Upper lobe of left lung (tissue), 6 donors: Measurements from ENCODE around the gene COL15A1. TPM values are rescaled to one million over a fixed set of nuclear protein-coding genes. Genes with fewer than 3 reads are reported as not detected.
A peak's percentile ranks its signal among the peaks of the same experiment; 100 is the strongest.

Source experiments
- ATAC-seq, 2 donors: fragments of 200-7000 bp; cut with Tn5 transposase; one replicate each; pipeline ENCODE4 v1.9.1; 2022; ENCODE audit warnings: mild to moderate bottlenecking in 2 of 2, moderate library complexity in 2 of 2; ENCODE audit not compliant: low FRiP score in 2 of 2
- DNase-seq, 2 donors: peaks; one replicate each; pipeline ENCODE4 v3.0.0-alpha.2; 2019 to 2020
- H3K27ac ChIP-seq, 4 donors: fragments of 200-600 bp; sonication (generic); one replicate each; pipeline ENCODE4 v1.5.1; 2016 to 2019
- H3K27me3 ChIP-seq, 4 donors: fragments of 200-600 bp; sonication (generic); one replicate each; pipeline ENCODE4 v1.5.1; 2017 to 2019
- H3K36me3 ChIP-seq, 4 donors: fragments of 200-600 bp; sonication (generic); one replicate each; pipeline ENCODE4 v1.5.1; 2016 to 2019
- H3K4me1 ChIP-seq, 4 donors: fragments of 200-600 bp; sonication (generic); one replicate each; pipeline ENCODE4 v1.5.1; 2018 to 2019
- H3K4me3 ChIP-seq, 4 donors: fragments of 200-600 bp; sonication (generic); one replicate each; pipeline ENCODE4 v1.5.1; 2017 to 2019; ENCODE audit warnings: mild to moderate bottlenecking in 2 of 4, moderate library complexity in 1 of 4
- H3K9me3 ChIP-seq, 4 donors: fragments of 200-600 bp; sonication (generic); one replicate each; pipeline ENCODE4 v1.5.1; 2018 to 2019
- CTCF ChIP-seq, 6 experiments: fragments of 450-650 bp in 4 of 6; fragments of 200-600 bp in 2 of 6; sonication (generic) in 2 of 6; IDR thresholded peaks; one replicate each; pipeline ENCODE4 v1.5.1; 2016 to 2019; ENCODE audit warnings: antibody characterized with exemption in 6 of 6
- EP300 ChIP-seq, 4 donors: sonication (generic); formaldehyde crosslinking; IDR thresholded peaks; one replicate each; pipeline ENCODE4 v1.5.1; 2017; ENCODE audit warnings: antibody characterized with exemption in 4 of 4, control low read depth in 2 of 4
- POLR2A ChIP-seq, 4 donors: fragments of 450-650 bp; IDR thresholded peaks; one replicate each; pipeline ENCODE4 v1.5.1; 2016 to 2017; ENCODE audit warnings: antibody characterized with exemption in 4 of 4, mild to moderate bottlenecking in 2 of 4
- POLR2AphosphoS5 ChIP-seq, 2 donors: sonication (generic); formaldehyde crosslinking; IDR thresholded peaks; one replicate each; pipeline ENCODE4 v1.5.1; 2017; ENCODE audit warnings: antibody characterized with exemption in 2 of 2
- WGBS, 2 donors: methylation state at CpG; one replicate each; pipeline ENCODE4 v1.1.5; 2017 to 2018; 5-methylcytosine and 5-hydroxymethylcytosine counted together
- total RNA-seq, 6 donors: library from RNA; depleted of rRNA in 4 of 6; stranded (reverse); fragments of >200 nt in 4 of 6; gene quantifications; one replicate each; pipeline versions ENCODE4 v1.1.0 to v1.2.1, GENCODE V29; 2016 to 2021
- donor health status: DM: no; HTN: no; CAD: no; lungs with moderate emphysema.
- donor health status: DM: no; HTN: yes; CAD: no; lungs with severe emphysema.

The COL15A1 gene
- total RNA-seq, 6 donors from 2014 or later, result 1.0 to 17.9 (median 2.7) TPM

DNA sequence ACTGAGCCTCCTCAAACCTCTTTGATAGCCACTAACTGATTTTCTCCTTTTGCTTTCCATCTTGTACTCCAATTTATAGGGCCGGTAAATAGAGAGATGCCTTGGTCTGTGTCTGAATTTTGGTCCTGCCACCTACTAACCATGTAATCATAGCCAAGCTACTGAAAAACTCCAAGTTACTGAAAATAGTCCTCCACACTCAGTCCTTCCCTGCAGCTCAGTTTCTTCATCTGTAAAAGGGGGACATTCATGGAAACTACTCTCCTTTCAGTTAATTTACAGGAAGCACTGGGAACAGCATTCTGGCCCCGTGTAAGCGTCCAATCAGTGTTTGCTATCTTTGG, 131.2 kb downstream of the COL15A1 start:
- no peaks in the 10 kb centered on the region for H3K27me3 ChIP-seq
- ATAC-seq, result no peak
- TF ChIP-seq POLR2A (IDR thresholded peaks at IDR 0.05), result no peak
- TF ChIP-seq EP300 (IDR thresholded peaks at IDR 0.05), result no peak
- TF ChIP-seq POLR2AphosphoS5 (IDR thresholded peaks at IDR 0.05), result no peak
- no peak for DNase-seq
- H3K9me3 ChIP-seq, result no peaks in the 10 kb centered on the region
- H3K27ac ChIP-seq, result no peak overlapping the region
- no peaks in the 10 kb centered on the region for H3K36me3 ChIP-seq
- 84 to 88% methylated on average over 3 of the region's 3 CpGs for WGBS, 2 donors
- no peak overlapping the region for H3K4me3 ChIP-seq
- H3K4me1 ChIP-seq, result peaks cover 0 to 23% (median 15%) of the 10 kb centered on the region in 4 donors

- no peak for TF ChIP-seq POLR2A (IDR thresholded peaks at IDR 0.05)
- no peak for TF ChIP-seq POLR2AphosphoS5 (IDR thresholded peaks at IDR 0.05)
- no peak for TF ChIP-seq CTCF (IDR thresholded peaks at IDR 0.05)
- TF ChIP-seq EP300 (IDR thresholded peaks at IDR 0.05), result no peak
- H3K36me3 ChIP-seq, result no peaks in the 10 kb centered on the region
- WGBS, 2 donors, result 53 to 73% methylated on average over 2 to 6 of the region's 6 CpGs
- ATAC-seq (no peak), DNase-seq (no peak)
- H3K27me3 ChIP-seq, result no peaks in the 10 kb centered on the region
- no peak overlapping the region for H3K27ac ChIP-seq
- H3K4me3 ChIP-seq, result no peak overlapping the region
- peaks cover 0 to 20% (median 15%) of the 10 kb centered on the region in 4 donors for H3K4me1 ChIP-seq
- H3K9me3 ChIP-seq, result no peaks in the 10 kb centered on the region
These were observed 131.7 kb downstream of the COL15A1 start for GRCh38 chr9:99075246-99075912.

GRCh38 chr9:99076030-99076429, 132.3 kb downstream of the COL15A1 start:
- WGBS, 2 donors, result 88 to 89% methylated on average over 4 of the region's 4 CpGs
- H3K27ac ChIP-seq, result peak overlapping the region in 1 of 4 donors; percentile 38

DNA sequence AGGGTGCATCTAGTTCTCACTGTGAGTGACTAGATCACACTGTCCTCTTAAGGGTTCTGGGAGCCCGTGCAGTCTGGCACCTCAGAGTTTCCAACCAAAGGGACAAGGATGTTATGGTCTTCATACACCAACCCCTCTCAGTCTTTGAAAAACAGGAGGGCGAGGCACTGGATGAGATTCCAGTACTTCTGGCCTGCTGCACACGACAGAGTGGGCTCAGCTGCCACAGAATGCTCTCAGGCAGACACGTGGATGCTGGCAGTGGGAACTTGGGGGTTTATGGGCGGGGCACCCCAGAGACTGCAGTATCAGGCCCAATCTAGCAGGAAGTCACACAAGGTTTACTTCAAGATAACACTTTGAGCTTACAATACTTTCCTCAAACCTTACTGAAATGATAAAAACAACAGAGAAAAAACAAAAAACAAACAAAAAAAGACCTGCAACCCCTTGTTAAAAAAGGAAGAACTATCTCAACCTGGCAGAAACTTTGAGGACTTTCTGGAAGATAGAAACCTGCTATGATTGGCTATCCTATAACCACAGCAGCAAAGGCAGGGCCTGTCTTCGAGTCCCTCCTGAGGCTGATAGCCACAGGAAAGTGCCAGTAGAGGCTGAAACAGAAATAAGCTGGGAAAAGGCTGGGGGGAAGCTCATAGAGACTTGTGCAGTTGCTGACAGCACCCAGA, 132.9 kb downstream of the COL15A1 start:
- Histone ChIP-seq H3K27me3 (no peaks in the 10 kb centered on the region), H3K27ac (peak overlapping the region in 2 of 4 donors; percentile 38 to 72), H3K36me3 (no peaks in the 10 kb centered on the region), H3K9me3 (no peaks in the 10 kb centered on the region), H3K4me3 (no peak overlapping the region), H3K4me1 (peaks cover 0 to 17% (median 9%) of the 10 kb centered on the region in 4 donors)
- ATAC-seq (no peak), DNase-seq (peak in 1 of 2 donors; percentile 43)
- WGBS, 2 donors, result 28 to 29% methylated on average over 6 of the region's 6 CpGs
- TF ChIP-seq POLR2AphosphoS5 (IDR thresholded peaks at IDR 0.05) (no peak), CTCF (IDR thresholded peaks at IDR 0.05) (no peak), EP300 (IDR thresholded peaks at IDR 0.05) (no peak), POLR2A (IDR thresholded peaks at IDR 0.05) (no peak)

More at GRCh38 chr9:99076030-99076429, 132.3 kb downstream of the COL15A1 start:
- H3K36me3 ChIP-seq, result no peaks in the 10 kb centered on the region
- H3K9me3 ChIP-seq, result no peaks in the 10 kb centered on the region
- ATAC-seq, result no peak
- DNase-seq, result no peak
- H3K27me3 ChIP-seq, result no peaks in the 10 kb centered on the region
- H3K4me3 ChIP-seq, result no peak overlapping the region
- H3K4me1 ChIP-seq, result peaks cover 0 to 19% (median 12%) of the 10 kb centered on the region in 4 donors
- TF ChIP-seq CTCF (IDR thresholded peaks at IDR 0.05) (no peak), POLR2A (IDR thresholded peaks at IDR 0.05) (no peak), POLR2AphosphoS5 (IDR thresholded peaks at IDR 0.05) (no peak)

DNA sequence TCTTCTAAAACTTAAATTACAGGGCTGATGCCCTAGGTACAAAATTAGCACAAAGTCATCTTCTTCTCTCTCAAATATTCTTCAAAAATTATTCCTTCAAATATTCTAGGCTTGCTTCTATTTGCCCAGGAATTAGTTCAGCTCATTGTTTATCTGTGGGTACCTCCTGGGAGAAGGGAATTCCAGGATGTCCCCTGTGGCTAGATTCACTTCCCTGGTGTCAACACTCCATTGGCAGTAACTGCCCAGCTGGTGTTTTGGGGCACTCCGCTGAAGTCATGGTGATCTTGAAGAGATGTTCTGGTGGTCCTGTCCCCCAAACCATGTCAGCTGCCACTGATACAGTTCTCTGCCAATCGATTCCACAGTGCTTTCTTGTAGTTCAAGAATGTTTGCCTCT, 135.0 kb downstream of the COL15A1 start:
- no peak for ATAC-seq
- no peak for DNase-seq
- no peaks in the 10 kb centered on the region for H3K27me3 ChIP-seq
- H3K9me3 ChIP-seq, result no peaks in the 10 kb centered on the region
- no peaks in the 10 kb centered on the region for H3K36me3 ChIP-seq
- 75 to 92% methylated on average over 2 of the region's 2 CpGs for WGBS, 2 donors
- no peak overlapping the region for H3K4me3 ChIP-seq
- no peak for TF ChIP-seq POLR2A (IDR thresholded peaks at IDR 0.05)
- no peak for TF ChIP-seq CTCF (IDR thresholded peaks at IDR 0.05)
- no peak for TF ChIP-seq POLR2AphosphoS5 (IDR thresholded peaks at IDR 0.05)
- no peak for TF ChIP-seq EP300 (IDR thresholded peaks at IDR 0.05)
- H3K4me1 ChIP-seq, result peaks cover 0 to 10% (median 7%) of the 10 kb centered on the region in 4 donors
- no peak overlapping the region for H3K27ac ChIP-seq
